B cell (primary cell): Measurements from ENCODE around the gene GTF3C5.

ENCODE experiments used
- EZH2 ChIP-seq: IDR thresholded peaks from 2 replicates; pipeline ENCODE4 v1.6.1; 2012; ENCODE audit warnings: borderline replicate concordance, low read depth, mild to moderate bottlenecking, moderate library complexity, low read length; ENCODE audit not compliant: insufficient read depth, poor library complexity, severe bottlenecking
- TF ChIP-seq, protein P1 (sequence below): fragments of 200-600 bp; IDR thresholded peaks from one replicate; pipeline ENCODE4 v1.8.0; 2022; ENCODE audit warnings: antibody characterized with exemption, mild to moderate bottlenecking

- TF ChIP-seq, protein P1, sequence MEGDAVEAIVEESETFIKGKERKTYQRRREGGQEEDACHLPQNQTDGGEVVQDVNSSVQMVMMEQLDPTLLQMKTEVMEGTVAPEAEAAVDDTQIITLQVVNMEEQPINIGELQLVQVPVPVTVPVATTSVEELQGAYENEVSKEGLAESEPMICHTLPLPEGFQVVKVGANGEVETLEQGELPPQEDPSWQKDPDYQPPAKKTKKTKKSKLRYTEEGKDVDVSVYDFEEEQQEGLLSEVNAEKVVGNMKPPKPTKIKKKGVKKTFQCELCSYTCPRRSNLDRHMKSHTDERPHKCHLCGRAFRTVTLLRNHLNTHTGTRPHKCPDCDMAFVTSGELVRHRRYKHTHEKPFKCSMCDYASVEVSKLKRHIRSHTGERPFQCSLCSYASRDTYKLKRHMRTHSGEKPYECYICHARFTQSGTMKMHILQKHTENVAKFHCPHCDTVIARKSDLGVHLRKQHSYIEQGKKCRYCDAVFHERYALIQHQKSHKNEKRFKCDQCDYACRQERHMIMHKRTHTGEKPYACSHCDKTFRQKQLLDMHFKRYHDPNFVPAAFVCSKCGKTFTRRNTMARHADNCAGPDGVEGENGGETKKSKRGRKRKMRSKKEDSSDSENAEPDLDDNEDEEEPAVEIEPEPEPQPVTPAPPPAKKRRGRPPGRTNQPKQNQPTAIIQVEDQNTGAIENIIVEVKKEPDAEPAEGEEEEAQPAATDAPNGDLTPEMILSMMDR, result no peak
- no peak for TF ChIP-seq EZH2
Measured at GRCh38 chr9:133105461-133105770, 74.6 kb downstream of the GTF3C5 start.
